ENCODE measurements around the gene USH2A.

- no peak for TF ChIP-seq POLR2A (IDR thresholded peaks at IDR 0.05)
- TF ChIP-seq CTCF (IDR thresholded peaks at IDR 0.05): no peak
These were observed 239.0 kb downstream of the USH2A start for GRCh38 chr1:216184126-216184680.

Data from testis (tissue), 2 donors.